Endodermal cell (in vitro differentiated cells): ENCODE data around the gene AHDC1. TPM values are rescaled to one million over a fixed set of nuclear protein-coding genes. Genes with fewer than 3 reads are reported as not detected.

Source experiments
- DNase-seq: peaks from one replicate; pipeline ENCODE4 v3.0.0-alpha.2; 2017
- H3K27ac ChIP-seq: 2 replicates; pipeline ENCODE4 v1.5.1; 2013; ENCODE audit warnings: mild to moderate bottlenecking, low read depth, low read length, moderate library complexity
- H3K27me3 ChIP-seq: 2 replicates; pipeline ENCODE4 v1.6.1; 2013; ENCODE audit warnings: mild to moderate bottlenecking, low read length, moderate library complexity; ENCODE audit not compliant: insufficient read depth, control insufficient read depth, poor library complexity, severe bottlenecking
- H3K36me3 ChIP-seq: 2 replicates; pipeline ENCODE4 v1.7.0; 2013; ENCODE audit warnings: mild to moderate bottlenecking, low read length, moderate library complexity; ENCODE audit not compliant: control insufficient read depth, insufficient read depth
- H3K4me1 ChIP-seq: one replicate; pipeline ENCODE4 v1.7.0; 2013; ENCODE audit warnings: low read length; ENCODE audit not compliant: control insufficient read depth, insufficient read depth
- H3K4me3 ChIP-seq: 2 replicates; pipeline ENCODE4 v1.5.1; 2013; ENCODE audit warnings: mild to moderate bottlenecking, low read length, moderate library complexity
- H3K9ac ChIP-seq: 2 replicates; pipeline ENCODE4 v1.6.1; 2013; ENCODE audit warnings: mild to moderate bottlenecking, low read length, moderate library complexity; ENCODE audit not compliant: poor library complexity, severe bottlenecking; ENCODE audit errors: extremely low read depth
- H3K9me3 ChIP-seq: 2 replicates; pipeline ENCODE4 v1.6.1; 2013; ENCODE audit warnings: mild to moderate bottlenecking, low read length, moderate library complexity; ENCODE audit not compliant: control insufficient read depth
- H3K27ac Mint-ChIP-seq: 2 replicates; pipeline ENCODE4 v1.8.0; 2020; ENCODE audit warnings: mixed read lengths
- H3K27me3 Mint-ChIP-seq: 2 replicates; pipeline ENCODE4 v1.8.0; 2021; ENCODE audit warnings: mild to moderate bottlenecking, mixed read lengths; ENCODE audit not compliant: insufficient read depth
- H3K36me3 Mint-ChIP-seq: 2 replicates; pipeline ENCODE4 v1.8.0; 2020; ENCODE audit warnings: low read depth, mixed read lengths
- H3K4me1 Mint-ChIP-seq: 2 replicates; pipeline ENCODE4 v1.8.0; 2020; ENCODE audit warnings: mixed read lengths
- H3K4me3 Mint-ChIP-seq: 2 replicates; pipeline ENCODE4 v1.8.0; 2020; ENCODE audit warnings: mild to moderate bottlenecking, moderate library complexity, mixed read lengths
- H3K9me3 Mint-ChIP-seq: 2 replicates; pipeline ENCODE4 v1.8.0; 2020; ENCODE audit warnings: mild to moderate bottlenecking, mixed read lengths
- WGBS, 2 experiments: methylation state at CpG; one replicate each; pipeline versions ENCODE4 v1.1.5 to v1.1.7; 2013; ENCODE audit warnings: missing lambda C conversion rate in 2 of 2, mixed read lengths in 1 of 2; ENCODE audit not compliant: insufficient coverage in 1 of 2, insufficient read length in 1 of 2; 5-methylcytosine and 5-hydroxymethylcytosine counted together
- total RNA-seq, 2 donors: library from RNA; stranded (reverse); fragmentation: NEBNext Ultra II Directional in 1 of 2; extraction: Animal tissue kit (Norgen Biotek cat#: 25700) in 1 of 2; gene quantifications; 2 replicates in 1 of 2; 3 replicates in 1 of 2; pipeline ENCODE4 v1.2.1, GENCODE V29; 2021
- TF ChIP-seq, protein P1 (sequence below): fragments of 200-600 bp; sonication (generic); conservative IDR thresholded peaks from 2 replicates; pipeline ENCODE4 v1.5.0; 2021; ENCODE audit warnings: antibody characterized with exemption, mild to moderate bottlenecking

Gene AHDC1
- total RNA-seq, 2 donors from 2014 or later = 39.3 to 41.2 TPM

DNA sequence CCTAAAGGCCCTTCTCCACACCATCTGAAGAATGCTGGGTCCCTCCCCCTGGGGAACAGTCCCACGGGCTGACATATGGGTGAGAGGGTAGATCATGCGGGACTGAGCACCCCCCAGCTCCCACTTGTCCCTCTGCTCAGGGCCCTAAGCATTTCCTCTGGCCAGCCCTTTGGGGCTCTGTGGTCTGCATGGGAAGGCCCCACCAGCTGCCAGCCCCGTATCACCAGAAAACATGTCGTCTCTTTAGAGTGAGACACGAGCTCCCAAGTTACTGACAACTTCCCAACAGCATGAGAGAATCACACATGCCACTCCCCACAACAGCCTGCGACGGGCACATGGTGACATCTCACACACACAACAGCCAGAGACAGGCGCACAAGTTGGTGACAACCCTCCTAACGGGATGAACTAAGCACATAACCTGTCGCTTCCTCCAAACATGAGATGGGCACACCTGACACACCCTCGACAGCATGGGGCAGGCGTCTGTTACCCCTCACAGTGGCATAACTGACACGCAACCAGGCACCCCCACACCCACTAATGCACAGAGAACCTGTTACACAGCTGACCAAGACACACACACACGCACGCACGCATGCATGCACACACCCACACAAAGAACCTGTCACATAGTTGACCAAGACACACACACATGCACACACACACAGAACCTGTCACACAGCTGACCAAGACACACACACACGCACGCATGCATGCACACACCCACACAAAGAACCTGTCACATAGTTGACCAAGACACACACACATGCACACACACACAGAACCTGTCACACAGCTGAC, 41.2 kb downstream of the AHDC1 start:
- no peak overlapping the region for H3K4me3 Mint-ChIP-seq

DNA sequence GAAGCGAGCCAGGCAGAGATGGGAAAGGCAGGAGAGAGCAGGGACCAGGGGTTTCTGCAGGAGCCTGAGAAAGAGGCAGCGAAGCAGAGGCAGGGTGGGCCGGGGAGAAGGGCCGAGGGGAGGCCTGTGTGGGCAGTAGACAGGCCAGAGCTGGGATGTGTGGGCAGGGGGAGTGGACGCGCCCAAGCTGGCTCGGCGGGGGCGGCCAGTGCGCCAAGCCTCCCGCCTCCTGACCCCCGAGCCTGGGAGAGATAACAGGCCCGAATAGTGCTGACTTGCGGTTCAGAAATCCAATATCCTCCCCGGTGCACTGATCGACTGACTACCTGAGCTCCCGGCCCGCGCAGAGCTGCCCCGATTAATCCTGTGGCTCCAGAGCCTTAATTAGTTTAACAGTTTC, 41.9 kb downstream of the AHDC1 start:
- H3K9ac ChIP-seq = no peak overlapping the region
- peak overlapping the region; percentile 84 for H3K27ac ChIP-seq

More for the DNA sequence above, 41.2 kb downstream of the AHDC1 start:
- Histone ChIP-seq H3K9me3 (no peaks in the 10 kb centered on the region), H3K4me3 (no peak overlapping the region), H3K4me1 (peaks cover 44% of the 10 kb centered on the region), H3K36me3 (peaks cover 9% of the 10 kb centered on the region), H3K9ac (no peak overlapping the region), H3K27me3 (no peaks in the 10 kb centered on the region), H3K27ac (peak overlapping the region; percentile 84)
- Mint-ChIP-seq H3K4me1 (peaks cover 70% of the 10 kb centered on the region), H3K36me3 (no peaks in the 10 kb centered on the region), H3K27ac (no peak overlapping the region), H3K27me3 (no peaks in the 10 kb centered on the region), H3K9me3 (no peaks in the 10 kb centered on the region)
- TF ChIP-seq, protein P1, sequence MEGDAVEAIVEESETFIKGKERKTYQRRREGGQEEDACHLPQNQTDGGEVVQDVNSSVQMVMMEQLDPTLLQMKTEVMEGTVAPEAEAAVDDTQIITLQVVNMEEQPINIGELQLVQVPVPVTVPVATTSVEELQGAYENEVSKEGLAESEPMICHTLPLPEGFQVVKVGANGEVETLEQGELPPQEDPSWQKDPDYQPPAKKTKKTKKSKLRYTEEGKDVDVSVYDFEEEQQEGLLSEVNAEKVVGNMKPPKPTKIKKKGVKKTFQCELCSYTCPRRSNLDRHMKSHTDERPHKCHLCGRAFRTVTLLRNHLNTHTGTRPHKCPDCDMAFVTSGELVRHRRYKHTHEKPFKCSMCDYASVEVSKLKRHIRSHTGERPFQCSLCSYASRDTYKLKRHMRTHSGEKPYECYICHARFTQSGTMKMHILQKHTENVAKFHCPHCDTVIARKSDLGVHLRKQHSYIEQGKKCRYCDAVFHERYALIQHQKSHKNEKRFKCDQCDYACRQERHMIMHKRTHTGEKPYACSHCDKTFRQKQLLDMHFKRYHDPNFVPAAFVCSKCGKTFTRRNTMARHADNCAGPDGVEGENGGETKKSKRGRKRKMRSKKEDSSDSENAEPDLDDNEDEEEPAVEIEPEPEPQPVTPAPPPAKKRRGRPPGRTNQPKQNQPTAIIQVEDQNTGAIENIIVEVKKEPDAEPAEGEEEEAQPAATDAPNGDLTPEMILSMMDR = no peak
- no peak for DNase-seq
- 86% methylated on average over 5 to 18 of the region's 18 CpGs for WGBS, 2 experiments

DNA sequence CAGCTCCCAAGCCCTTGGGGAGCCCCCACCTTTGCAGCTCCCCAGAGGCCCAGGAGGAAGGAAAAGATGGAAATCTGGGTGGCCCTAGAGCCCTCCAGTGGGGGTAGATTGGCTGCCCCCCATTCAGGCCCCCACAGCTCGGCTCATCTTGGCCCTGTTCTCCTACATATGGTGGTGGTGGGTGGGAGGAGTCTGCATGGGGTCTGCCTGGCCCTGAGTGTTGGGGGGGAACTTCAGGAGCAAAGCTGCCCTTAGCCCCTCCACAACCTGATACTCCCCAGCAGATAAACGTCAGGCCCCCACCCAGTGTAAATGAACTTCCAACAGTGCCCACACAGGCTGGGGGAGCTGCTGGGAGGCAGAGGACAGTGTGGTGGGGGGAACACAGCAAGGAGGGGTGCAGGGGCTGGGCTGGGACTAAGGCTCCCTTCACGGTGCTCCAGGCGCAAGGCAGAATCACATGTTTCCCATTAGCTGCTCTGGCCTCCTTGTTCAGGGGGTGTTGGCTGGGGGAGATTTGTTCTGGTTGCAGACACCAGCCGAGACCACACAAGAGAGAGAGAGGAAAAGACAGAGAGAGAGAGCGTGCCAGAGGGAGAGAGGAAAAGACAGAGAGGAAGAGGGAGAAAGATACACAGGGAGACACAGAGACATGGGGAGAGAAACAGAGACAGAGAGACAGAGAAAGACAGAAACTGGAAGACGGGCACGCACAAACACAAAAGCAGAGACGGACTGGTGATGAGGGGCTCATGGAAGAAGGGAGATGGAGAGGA, 42.6 kb downstream of the AHDC1 start:
- Histone ChIP-seq H3K27ac (peak overlapping the region; percentile 84), H3K9ac (peak overlapping the region; percentile 9), H3K4me3 (no peak overlapping the region), H3K4me1 (peaks cover 38% of the 10 kb centered on the region), H3K36me3 (peaks cover 9% of the 10 kb centered on the region), H3K9me3 (no peaks in the 10 kb centered on the region), H3K27me3 (no peaks in the 10 kb centered on the region)
- DNase-seq = no peak
- peak overlapping the region; percentile 2 for H3K4me3 Mint-ChIP-seq
- H3K27me3 Mint-ChIP-seq = no peaks in the 10 kb centered on the region
- 68 to 69% methylated on average over 7 to 9 of the region's 9 CpGs for WGBS, 2 experiments
- H3K27ac Mint-ChIP-seq = peak overlapping the region; percentile 71
- TF ChIP-seq, protein P1 = no peak
- peaks cover 67% of the 10 kb centered on the region for H3K4me1 Mint-ChIP-seq
- no peaks in the 10 kb centered on the region for H3K36me3 Mint-ChIP-seq
- H3K9me3 Mint-ChIP-seq = no peaks in the 10 kb centered on the region

More for the DNA sequence above, 41.9 kb downstream of the AHDC1 start:
- TF ChIP-seq, protein P1 = no peak
- H3K4me1 ChIP-seq = peaks cover 41% of the 10 kb centered on the region
- no peak for DNase-seq
- no peak overlapping the region for H3K4me3 ChIP-seq
- no peaks in the 10 kb centered on the region for H3K9me3 Mint-ChIP-seq
- H3K36me3 ChIP-seq = peaks cover 9% of the 10 kb centered on the region
- no peaks in the 10 kb centered on the region for H3K9me3 ChIP-seq
- 75 to 84% methylated on average over 12 to 20 of the region's 20 CpGs for WGBS, 2 experiments
- H3K4me3 Mint-ChIP-seq = no peak overlapping the region
- H3K27me3 Mint-ChIP-seq = no peaks in the 10 kb centered on the region
- peaks cover 68% of the 10 kb centered on the region for H3K4me1 Mint-ChIP-seq
- H3K27me3 ChIP-seq = no peaks in the 10 kb centered on the region
- H3K27ac Mint-ChIP-seq = peak overlapping the region; percentile 71
- no peaks in the 10 kb centered on the region for H3K36me3 Mint-ChIP-seq
